NCI-H748 (cell line): Measurements from ENCODE around the gene AAGAB.
"Not testable (repeated sequence)": the region's sequence is repeated elsewhere in the genome, so short reads cannot be mapped to it uniquely, and the experiment has no call there.

Experiments
- DNase-seq: peaks from one replicate; lab custom pipeline; 2025; ENCODE audit not compliant: unreplicated experiment; lab: John Stamatoyannopoulos, UW

Gene AAGAB

GRCh38 chr15:67253549-67254237 is 768 bp downstream of the AAGAB start:
- peak; percentile 19 for DNase-seq

- DNase-seq = no peak
Observed at GRCh38 chr15:67253101-67253500, 1.4 kb downstream of the AAGAB start.

- no peak for DNase-seq
Observed at GRCh38 chr15:67251318-67251717, 3.1 kb downstream of the AAGAB start.

- no peak for DNase-seq
Observed at GRCh38 chr15:67249830-67250229, 4.6 kb downstream of the AAGAB start.

GRCh38 chr15:67248011-67248505 is 6.4 kb downstream of the AAGAB start:
- no peak for DNase-seq

GRCh38 chr15:67246606-67247005 is 7.9 kb downstream of the AAGAB start:
- not testable (repeated sequence) for DNase-seq

- DNase-seq = no peak
Observed at GRCh38 chr15:67244971-67245478, 9.4 kb downstream of the AAGAB start.

- DNase-seq = no peak
Observed at GRCh38 chr15:67242708-67243111, 11.8 kb downstream of the AAGAB start.

GRCh38 chr15:67241132-67241855 is 13.2 kb downstream of the AAGAB start:
- DNase-seq = no peak

GRCh38 chr15:67240235-67241131 is 14.0 kb downstream of the AAGAB start:
- peak; percentile 38 for DNase-seq

- DNase-seq = no peak
Observed at GRCh38 chr15:67232591-67232990, 21.9 kb downstream of the AAGAB start.

GRCh38 chr15:67230504-67230903 is 24.0 kb downstream of the AAGAB start:
- DNase-seq = no peak

GRCh38 chr15:67228286-67228685 is 26.2 kb downstream of the AAGAB start:
- no peak for DNase-seq

- no peak for DNase-seq
Observed at GRCh38 chr15:67227846-67228245, 26.6 kb downstream of the AAGAB start.

- DNase-seq = no peak
Observed at GRCh38 chr15:67227431-67227830, 27.0 kb downstream of the AAGAB start.

- DNase-seq = no peak
Observed at GRCh38 chr15:67225336-67225735, 29.1 kb downstream of the AAGAB start.

- no peak for DNase-seq
Observed at GRCh38 chr15:67224889-67225288, 29.6 kb downstream of the AAGAB start.

GRCh38 chr15:67219288-67219687 is 35.2 kb downstream of the AAGAB start:
- no peak for DNase-seq

GRCh38 chr15:67218428-67218827 is 36.0 kb downstream of the AAGAB start:
- DNase-seq = no peak

GRCh38 chr15:67216859-67217258 is 37.6 kb downstream of the AAGAB start:
- DNase-seq = no peak

GRCh38 chr15:67215102-67215501 is 39.4 kb downstream of the AAGAB start:
- no peak for DNase-seq
